A549 (cell line): ENCODE data around the gene ADAMTSL4.

Experiments used
- CTCF ChIP-seq: fragments of >200 bp; sonication (Bioruptor Twin); formaldehyde crosslinking; IDR thresholded peaks from 3 replicates; pipeline ENCODE4 v1.5.1; 2016
- FOXS1 ChIP-seq: fragments of 250-450 bp; sonication (Bioruptor Pico); IDR thresholded peaks from 2 replicates; pipeline ENCODE4 v1.5.0; 2020; ENCODE audit warnings: mild to moderate bottlenecking, moderate library complexity
- POLR2A ChIP-seq: IDR thresholded peaks from 2 replicates; pipeline ENCODE4 v1.6.1; 2012; ENCODE audit warnings: mild to moderate bottlenecking, low read length
- POLR2AphosphoS2 ChIP-seq: conservative IDR thresholded peaks from 2 replicates; pipeline ENCODE4 v1.6.1; 2012; ENCODE audit warnings: low read length, improper control_type of control experiment, inconsistent platforms
- RFX5 ChIP-seq: fragments of 450-650 bp; IDR thresholded peaks from 2 replicates; pipeline ENCODE4 v1.7.1; 2014; ENCODE audit warnings: antibody characterized with exemption, mild to moderate bottlenecking, moderate library complexity

DNA sequence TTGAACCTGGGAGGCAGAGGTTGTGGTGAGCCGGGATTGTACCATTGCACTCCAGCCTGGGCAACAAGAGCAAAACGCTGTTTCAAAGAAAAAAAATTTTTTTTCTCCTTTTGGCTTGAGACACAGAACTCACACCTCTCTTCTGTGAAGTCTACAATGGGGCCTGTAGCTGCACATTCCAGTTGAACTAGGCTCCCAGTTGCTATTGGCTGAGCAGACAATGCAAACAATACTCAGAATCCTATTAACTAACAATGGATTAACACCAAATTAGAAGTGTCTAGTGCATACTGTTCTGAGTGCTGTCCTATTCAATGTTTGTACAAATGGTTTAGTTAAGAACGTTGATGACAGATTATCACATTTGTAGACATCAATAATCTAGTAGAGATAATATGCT, 47.8 kb downstream of the ADAMTSL4 start:
- TF ChIP-seq POLR2A (no peak), CTCF (no peak), POLR2AphosphoS2 (no peak), RFX5 (no peak), FOXS1 (CRISPR knock-in tag) (no peak)
